HEK293T (cell line): Measurements from ENCODE around the gene EHBP1.

Experiments used
- CTCF ChIA-PET: fragments of 350-600 bp; formaldehyde crosslinking; extraction: SDS; loops from one replicate; lab custom pipeline; 2021; ENCODE audit warnings: antibody characterized with exemption, inconsistent platforms; lab: Yijun Ruan, JAX
- POLR2A ChIA-PET: fragments of 350-600 bp; formaldehyde crosslinking; extraction: SDS; loops from one replicate; lab custom pipeline; 2020; ENCODE audit warnings: antibody characterized with exemption, inconsistent platforms; lab: Yijun Ruan, JAX
- DNase-seq: peaks from one replicate; pipeline ENCODE4 v3.0.0; 2012; ENCODE audit warnings: mixed read lengths; ENCODE audit errors: extremely low spot score
- ARNT ChIP-seq: fragments of 450-650 bp; IDR thresholded peaks from 2 replicates; pipeline ENCODE4 v1.6.1; 2017; ENCODE audit warnings: mild to moderate bottlenecking
- BHLHE40 ChIP-seq: fragments of 450-650 bp; IDR thresholded peaks from 2 replicates; pipeline ENCODE4 v1.6.1; 2016; ENCODE audit warnings: mild to moderate bottlenecking, moderate library complexity, borderline replicate concordance
- CTBP1 ChIP-seq: fragments of 450-650 bp; IDR thresholded peaks from 2 replicates; pipeline ENCODE4 v1.6.1; 2016; ENCODE audit warnings: borderline replicate concordance
- ELF4 ChIP-seq: fragments of 450-650 bp; IDR thresholded peaks from 2 replicates; pipeline ENCODE4 v1.6.1; 2017; ENCODE audit warnings: antibody characterized with exemption
- FOXA1 ChIP-seq: fragments of 450-650 bp; IDR thresholded peaks from 2 replicates; pipeline ENCODE4 v1.6.1; 2016; ENCODE audit warnings: mild to moderate bottlenecking
- FOXK2 ChIP-seq: fragments of 450-650 bp; IDR thresholded peaks from 2 replicates; pipeline ENCODE4 v1.6.1; 2016; ENCODE audit warnings: mild to moderate bottlenecking
- FOXM1 ChIP-seq: fragments of 450-650 bp; IDR thresholded peaks from 2 replicates; pipeline ENCODE4 v1.6.1; 2017; ENCODE audit warnings: mild to moderate bottlenecking, borderline replicate concordance
- HDGF ChIP-seq: fragments of 450-650 bp; IDR thresholded peaks from 2 replicates; pipeline ENCODE4 v1.6.1; 2017; ENCODE audit warnings: antibody characterized with exemption, borderline replicate concordance
- L3MBTL2 ChIP-seq: fragments of 450-650 bp; conservative IDR thresholded peaks from 2 replicates; pipeline ENCODE4 v1.6.1; 2016; ENCODE audit warnings: mild to moderate bottlenecking
- LEF1 ChIP-seq: fragments of 450-650 bp; IDR thresholded peaks from 2 replicates; pipeline ENCODE4 v1.6.1; 2017; ENCODE audit warnings: mild to moderate bottlenecking, borderline replicate concordance
- NFRKB ChIP-seq: fragments of 450-650 bp; IDR thresholded peaks from 2 replicates; pipeline ENCODE4 v1.6.1; 2016; ENCODE audit warnings: mild to moderate bottlenecking, moderate library complexity
- PKNOX1 ChIP-seq: fragments of 450-650 bp; IDR thresholded peaks from 2 replicates; pipeline ENCODE4 v1.6.1; 2016
- SP1 ChIP-seq: fragments of 450-650 bp; IDR thresholded peaks from 2 replicates; pipeline ENCODE4 v1.6.1; 2017
- SUZ12 ChIP-seq: fragments of 450-650 bp; IDR thresholded peaks from 2 replicates; pipeline ENCODE4 v1.6.1; 2016; ENCODE audit warnings: mild to moderate bottlenecking
- TARDBP ChIP-seq: fragments of 450-650 bp; IDR thresholded peaks from 2 replicates; pipeline ENCODE4 v1.6.1; 2016
- ZNF384 ChIP-seq: fragments of 450-650 bp; IDR thresholded peaks from 2 replicates; pipeline ENCODE4 v1.6.1; 2016

EHBP1 gene

GRCh38 chr2:62789918-62790317 lies 84.4 kb downstream of the EHBP1 start:
- DNase-seq = no peak
- ChIA-PET CTCF (no interaction called here), POLR2A (no interaction called here)
- no peak for TF ChIP-seq FOXK2

- ChIA-PET POLR2A (no interaction called here), CTCF (no interaction called here)
- DNase-seq = no peak
- TF ChIP-seq PKNOX1 (no peak), FOXA1 (no peak), ZNF384 (no peak), NFRKB (no peak), ELF4 (no peak), FOXK2 (no peak), CTBP1 (no peak), BHLHE40 (no peak), LEF1 (no peak), TARDBP (no peak), HDGF (no peak), SUZ12 (no peak), SP1 (no peak), ARNT (no peak), FOXM1 (no peak), L3MBTL2 (no peak)
Observed at GRCh38 chr2:62792408-62792807, 86.9 kb downstream of the EHBP1 start.

GRCh38 chr2:62793213-62793612 lies 87.7 kb downstream of the EHBP1 start:
- CTCF ChIA-PET = no interaction called here
- POLR2A ChIA-PET = no interaction called here
- TF ChIP-seq BHLHE40 (no peak), ARNT (no peak), L3MBTL2 (no peak), FOXM1 (no peak), NFRKB (no peak), HDGF (no peak), PKNOX1 (no peak), SUZ12 (no peak), FOXK2 (no peak), CTBP1 (no peak), TARDBP (no peak)

GRCh38 chr2:62794791-62795190 lies 89.3 kb downstream of the EHBP1 start:
- TF ChIP-seq BHLHE40 (no peak), TARDBP (no peak), SUZ12 (no peak), PKNOX1 (no peak)
- ChIA-PET POLR2A (no interaction called here), CTCF (no interaction called here)
- no peak for DNase-seq

More at GRCh38 chr2:62793213-62793612, 87.7 kb downstream of the EHBP1 start:
- no peak for DNase-seq

GRCh38 chr2:62795341-62795740 lies 89.8 kb downstream of the EHBP1 start:
- CTCF ChIA-PET = no interaction called here
- no peak for DNase-seq
- POLR2A ChIA-PET = no interaction called here
- TF ChIP-seq FOXK2 (no peak), HDGF (no peak), NFRKB (no peak), ARNT (no peak), PKNOX1 (no peak), FOXM1 (no peak), ZNF384 (no peak), SUZ12 (no peak), SP1 (no peak), L3MBTL2 (no peak), LEF1 (no peak), FOXA1 (no peak), BHLHE40 (no peak), CTBP1 (no peak), ELF4 (no peak)

GRCh38 chr2:62797107-62797506 lies 91.6 kb downstream of the EHBP1 start:
- ChIA-PET POLR2A (no interaction called here), CTCF (no interaction called here)
- TF ChIP-seq CTBP1 = no peak
- no peak for TF ChIP-seq FOXK2
- TF ChIP-seq ELF4 = no peak
- no peak for TF ChIP-seq L3MBTL2
- TF ChIP-seq SP1 = no peak
- TF ChIP-seq LEF1 = no peak
- TF ChIP-seq HDGF = no peak
- TF ChIP-seq PKNOX1 = no peak
- TF ChIP-seq BHLHE40 = no peak
- TF ChIP-seq FOXM1 = no peak
- no peak for TF ChIP-seq TARDBP
- no peak for TF ChIP-seq ZNF384
- TF ChIP-seq ARNT = no peak
- TF ChIP-seq FOXA1 = no peak
- TF ChIP-seq NFRKB = no peak
- no peak for TF ChIP-seq SUZ12
- no peak for DNase-seq
